ENCODE data around the gene VBP1.
"Not testable (repeated sequence)": the region's sequence is repeated elsewhere in the genome, so short reads cannot be mapped to it uniquely, and the experiment has no call there.

The VBP1 gene

GRCh38 chrX:155262970-155263754 lies 46.9 kb downstream of the VBP1 start:
- in situ Hi-C loops (cut with MboI; ENCODE audit: low pct_unique_long_range_greater_than_20kb, low sequenced_read_pairs), result no loop called here
- DNase-seq, result peak; percentile 39

DNA sequence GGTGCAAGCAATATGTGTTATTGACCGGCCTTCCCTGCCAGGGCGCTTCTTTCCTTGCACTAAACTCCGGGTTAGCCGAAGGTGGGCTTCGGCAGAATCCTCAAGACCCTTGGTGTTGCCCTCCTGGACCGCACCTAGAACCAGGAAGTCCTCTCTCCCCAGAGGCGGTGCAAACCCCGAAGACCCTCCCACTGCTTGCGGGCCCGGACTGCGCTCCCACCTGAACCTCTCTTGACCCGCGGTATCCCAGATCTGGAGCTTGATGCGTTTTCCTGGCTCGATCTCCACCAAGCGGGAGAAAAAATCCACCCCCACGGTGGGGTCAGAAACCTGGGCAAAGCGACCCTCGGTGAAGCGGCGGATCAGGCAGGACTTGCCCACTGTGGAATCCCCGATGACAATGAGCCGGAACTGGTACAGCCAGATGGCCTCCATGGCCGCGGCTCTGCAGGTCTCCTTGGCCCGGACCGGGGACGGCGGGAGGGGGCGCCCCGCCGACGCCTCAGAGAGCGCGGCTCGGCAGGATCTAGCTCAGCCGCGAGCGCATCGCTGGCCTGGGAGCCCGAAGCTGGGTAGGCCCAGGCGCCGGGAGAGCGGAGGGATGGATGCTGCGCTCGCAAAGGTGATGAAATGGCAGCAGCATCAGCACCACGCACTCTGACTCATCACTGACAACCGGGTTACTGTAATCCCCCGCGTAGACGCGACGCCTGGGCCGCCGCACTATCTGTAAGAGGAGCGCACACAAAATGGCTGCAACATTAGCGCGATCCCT lies 47.8 kb downstream of the VBP1 start, which contains the start of gene RAB39B:
Gene RAB39B (minus strand): TSS at position 638 of the 775 bp plus-strand sequence. CDS start 203 bp downstream, at position 435.
- DNase-seq, result peak; percentile 70
- in situ Hi-C loops (cut with MboI; ENCODE audit: low pct_unique_long_range_greater_than_20kb, low sequenced_read_pairs), result no loop called here

DNA sequence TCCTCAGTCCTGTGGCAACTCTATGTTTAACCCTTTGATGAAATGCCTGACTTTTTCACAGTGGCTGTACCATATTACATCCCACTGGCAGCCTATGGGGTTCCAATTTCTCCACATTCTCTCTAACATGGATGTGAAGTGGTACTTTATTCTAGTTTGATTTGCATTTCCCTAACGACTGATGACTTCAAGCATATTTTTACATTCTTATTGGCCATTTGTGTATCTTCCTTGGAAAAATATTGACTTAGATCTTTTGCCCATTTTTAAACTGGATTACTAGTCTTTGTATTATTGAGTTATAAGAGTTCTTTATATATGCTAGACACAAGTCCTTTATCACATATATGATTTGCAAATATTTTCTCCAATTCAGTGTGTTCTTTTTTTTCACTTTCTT lies 50.2 kb downstream of the VBP1 start:
- DNase-seq, result no peak
- in situ Hi-C loops (cut with MboI; ENCODE audit: low pct_unique_long_range_greater_than_20kb, low sequenced_read_pairs), result no loop called here

DNA sequence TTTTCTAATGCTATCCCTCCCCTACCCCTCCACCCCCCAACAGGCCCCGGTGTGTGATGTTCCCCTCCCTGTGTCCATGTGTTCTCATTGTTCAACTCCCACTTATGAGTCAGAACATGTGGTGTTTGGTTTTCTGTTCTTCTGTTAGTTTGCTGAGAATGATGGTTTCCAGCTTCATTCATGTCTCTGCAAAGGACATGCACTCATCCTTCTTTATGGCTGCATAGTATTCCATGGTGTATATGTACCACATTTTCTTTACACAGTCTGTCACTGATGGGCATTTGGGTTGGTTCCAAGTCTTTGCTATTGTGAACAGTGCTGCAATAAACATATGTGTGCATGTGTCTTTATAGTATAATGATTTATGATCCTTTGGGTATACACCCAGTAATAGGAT lies 51.7 kb downstream of the VBP1 start:
- DNase-seq; in situ Hi-C loops (cut with MboI; ENCODE audit: low pct_unique_long_range_greater_than_20kb, low sequenced_read_pairs): not testable (repeated sequence)

GRCh38 chrX:155270969-155271368 lies 54.7 kb downstream of the VBP1 start:
- in situ Hi-C loops (cut with MboI; ENCODE audit: low pct_unique_long_range_greater_than_20kb, low sequenced_read_pairs), result no loop called here
- DNase-seq, result no peak

GRCh38 chrX:155279873-155280272 lies 63.6 kb downstream of the VBP1 start:
- DNase-seq, result no peak
- in situ Hi-C loops (cut with MboI; ENCODE audit: low pct_unique_long_range_greater_than_20kb, low sequenced_read_pairs), result no loop called here
